PC-9 (cell line): ENCODE data around the gene ZNF263.

ENCODE experiments used
- EZH2 ChIP-seq: fragments of 200-600 bp; sonication (generic); IDR thresholded peaks from 2 replicates; pipeline ENCODE4 v1.8.0; 2017; ENCODE audit warnings: antibody characterized with exemption, low read depth
- TF ChIP-seq, protein P1 (sequence below): fragments of 200-600 bp; sonication (generic); conservative IDR thresholded peaks from 2 replicates; pipeline ENCODE4 v1.6.1; 2017; ENCODE audit warnings: mixed run types, antibody characterized with exemption, mild to moderate bottlenecking, moderate library complexity

DNA sequence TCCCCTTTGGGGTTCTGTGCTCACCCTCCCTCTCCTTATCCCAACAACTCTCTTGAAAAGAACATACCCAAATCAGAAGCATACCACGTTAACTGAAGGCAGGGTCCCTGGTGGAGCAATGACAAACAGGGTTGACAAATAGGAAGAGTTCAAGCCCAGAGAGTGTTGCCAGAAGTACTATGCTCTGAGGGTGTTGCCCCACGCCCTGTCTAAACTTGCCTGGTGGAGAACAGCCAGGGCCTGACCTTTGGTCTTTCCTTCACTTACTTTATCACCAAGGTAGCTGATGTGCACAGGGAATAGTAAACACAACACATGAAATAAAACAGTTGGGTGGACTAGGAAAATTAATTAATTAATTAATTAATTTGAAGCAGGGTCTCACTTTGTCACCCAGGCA lies 45.4 kb downstream of the ZNF263 start:
- TF ChIP-seq, protein P1, sequence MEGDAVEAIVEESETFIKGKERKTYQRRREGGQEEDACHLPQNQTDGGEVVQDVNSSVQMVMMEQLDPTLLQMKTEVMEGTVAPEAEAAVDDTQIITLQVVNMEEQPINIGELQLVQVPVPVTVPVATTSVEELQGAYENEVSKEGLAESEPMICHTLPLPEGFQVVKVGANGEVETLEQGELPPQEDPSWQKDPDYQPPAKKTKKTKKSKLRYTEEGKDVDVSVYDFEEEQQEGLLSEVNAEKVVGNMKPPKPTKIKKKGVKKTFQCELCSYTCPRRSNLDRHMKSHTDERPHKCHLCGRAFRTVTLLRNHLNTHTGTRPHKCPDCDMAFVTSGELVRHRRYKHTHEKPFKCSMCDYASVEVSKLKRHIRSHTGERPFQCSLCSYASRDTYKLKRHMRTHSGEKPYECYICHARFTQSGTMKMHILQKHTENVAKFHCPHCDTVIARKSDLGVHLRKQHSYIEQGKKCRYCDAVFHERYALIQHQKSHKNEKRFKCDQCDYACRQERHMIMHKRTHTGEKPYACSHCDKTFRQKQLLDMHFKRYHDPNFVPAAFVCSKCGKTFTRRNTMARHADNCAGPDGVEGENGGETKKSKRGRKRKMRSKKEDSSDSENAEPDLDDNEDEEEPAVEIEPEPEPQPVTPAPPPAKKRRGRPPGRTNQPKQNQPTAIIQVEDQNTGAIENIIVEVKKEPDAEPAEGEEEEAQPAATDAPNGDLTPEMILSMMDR = no peak
- no peak for TF ChIP-seq EZH2
